Measurements from ENCODE around the gene TBC1D14.

The TBC1D14 gene

GRCh38 chr4:7075962-7076695 is 166.5 kb downstream of the TBC1D14 start:
- TF ChIP-seq POLR2AphosphoS5 (IDR thresholded peaks at IDR 0.05; ENCODE audit: low read depth, low read length) (no peak), SIN3A (IDR thresholded peaks at IDR 0.05; ENCODE audit: borderline replicate concordance, insufficient read depth, low read length) (no peak), REST (IDR thresholded peaks at IDR 0.05; ENCODE audit: insufficient read depth in 1 of 2, low read depth in 2 of 2, low read length in 2 of 2) (no peak), TAF1 (IDR thresholded peaks at IDR 0.05; ENCODE audit: borderline replicate concordance, insufficient read depth, low read length) (no peak)

- TF ChIP-seq REST (IDR thresholded peaks at IDR 0.05; ENCODE audit: insufficient read depth in 1 of 2, low read depth in 2 of 2, low read length in 2 of 2), result no peak
- no peak for TF ChIP-seq SIN3A (IDR thresholded peaks at IDR 0.05; ENCODE audit: borderline replicate concordance, insufficient read depth, low read length)
- no peak for TF ChIP-seq FOXP2 (optimal IDR thresholded peaks at IDR 0.05; ENCODE audit: borderline replicate concordance, extremely low read depth, extremely low read length, insufficient read depth)
- TF ChIP-seq TAF1 (IDR thresholded peaks at IDR 0.05; ENCODE audit: borderline replicate concordance, insufficient read depth, low read length), result no peak
- TF ChIP-seq POLR2AphosphoS5 (IDR thresholded peaks at IDR 0.05; ENCODE audit: low read depth, low read length), result no peak
Measured at GRCh38 chr4:7076696-7077082, 167.1 kb downstream of the TBC1D14 start.

- TF ChIP-seq REST (IDR thresholded peaks at IDR 0.05; ENCODE audit: insufficient read depth in 1 of 2, low read depth in 2 of 2, low read length in 2 of 2) (no peak), FOXP2 (optimal IDR thresholded peaks at IDR 0.05; ENCODE audit: borderline replicate concordance, extremely low read depth, extremely low read length, insufficient read depth) (no peak), POLR2AphosphoS5 (IDR thresholded peaks at IDR 0.05; ENCODE audit: low read depth, low read length) (no peak), SIN3A (IDR thresholded peaks at IDR 0.05; ENCODE audit: borderline replicate concordance, insufficient read depth, low read length) (no peak), TAF1 (IDR thresholded peaks at IDR 0.05; ENCODE audit: borderline replicate concordance, insufficient read depth, low read length) (no peak)
Measured at GRCh38 chr4:7077371-7077770, 167.7 kb downstream of the TBC1D14 start.

GRCh38 chr4:7078025-7078424 is 168.4 kb downstream of the TBC1D14 start:
- TF ChIP-seq REST (IDR thresholded peaks at IDR 0.05; ENCODE audit: insufficient read depth in 1 of 2, low read depth in 2 of 2, low read length in 2 of 2) (no peak), SIN3A (IDR thresholded peaks at IDR 0.05; ENCODE audit: borderline replicate concordance, insufficient read depth, low read length) (no peak), TAF1 (IDR thresholded peaks at IDR 0.05; ENCODE audit: borderline replicate concordance, insufficient read depth, low read length) (no peak), FOXP2 (optimal IDR thresholded peaks at IDR 0.05; ENCODE audit: borderline replicate concordance, extremely low read depth, extremely low read length, insufficient read depth) (no peak), POLR2AphosphoS5 (IDR thresholded peaks at IDR 0.05; ENCODE audit: low read depth, low read length) (no peak)

All from PFSK-1 (cell line).